HG03442 (cell line): ENCODE results near the gene PC.
A peak's percentile ranks its signal among the peaks of the same experiment; 100 is the strongest.

Experiments used
- ATAC-seq: cut with Tn5 transposase; IDR thresholded peaks from one replicate; pipeline ENCODE4 v1.9.1; 2021; ENCODE audit warnings: mild to moderate bottlenecking, moderate library complexity; ENCODE audit not compliant: unreplicated experiment

Gene PC

DNA sequence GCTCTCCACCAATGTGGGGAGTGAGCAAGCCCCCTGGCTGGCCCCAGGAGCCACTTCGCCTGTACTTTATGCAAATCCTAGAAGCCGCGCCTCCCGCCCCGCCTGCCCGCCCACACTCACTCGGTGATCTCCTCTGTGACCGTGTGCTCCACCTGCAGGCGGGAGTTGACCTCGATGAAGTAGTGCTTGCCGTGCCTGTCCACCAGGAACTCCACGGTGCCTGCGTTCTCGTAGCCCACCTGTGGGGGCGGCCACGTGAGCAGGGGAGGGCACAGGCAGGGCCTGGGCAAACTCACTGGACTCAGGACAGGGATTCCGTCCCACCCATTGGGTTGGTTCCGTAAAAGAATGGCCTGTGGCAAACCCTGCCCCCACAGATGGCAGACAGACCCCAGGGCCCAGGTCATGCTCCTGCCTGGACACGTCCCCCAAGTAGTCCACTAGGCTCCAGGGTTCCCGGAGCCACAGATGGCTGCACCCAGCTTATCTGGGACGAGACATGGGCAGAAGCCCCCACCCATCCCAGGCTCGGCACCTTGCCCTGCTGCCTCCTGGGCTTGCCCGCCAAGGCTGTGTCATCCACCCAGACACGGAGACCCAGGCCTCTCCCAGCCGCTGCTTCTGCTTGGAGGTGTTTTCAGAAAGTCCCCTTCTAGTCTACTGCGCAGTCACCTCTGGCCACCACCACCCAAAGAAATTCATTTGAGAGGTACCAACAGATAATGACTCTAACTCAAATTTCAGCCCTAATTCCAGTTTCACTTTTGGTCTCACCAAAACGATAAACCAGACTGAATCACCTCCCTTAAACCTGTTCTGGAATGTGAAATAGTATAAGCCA, 89.2 kb downstream of the PC start:
- ATAC-seq = peak; percentile 75

DNA sequence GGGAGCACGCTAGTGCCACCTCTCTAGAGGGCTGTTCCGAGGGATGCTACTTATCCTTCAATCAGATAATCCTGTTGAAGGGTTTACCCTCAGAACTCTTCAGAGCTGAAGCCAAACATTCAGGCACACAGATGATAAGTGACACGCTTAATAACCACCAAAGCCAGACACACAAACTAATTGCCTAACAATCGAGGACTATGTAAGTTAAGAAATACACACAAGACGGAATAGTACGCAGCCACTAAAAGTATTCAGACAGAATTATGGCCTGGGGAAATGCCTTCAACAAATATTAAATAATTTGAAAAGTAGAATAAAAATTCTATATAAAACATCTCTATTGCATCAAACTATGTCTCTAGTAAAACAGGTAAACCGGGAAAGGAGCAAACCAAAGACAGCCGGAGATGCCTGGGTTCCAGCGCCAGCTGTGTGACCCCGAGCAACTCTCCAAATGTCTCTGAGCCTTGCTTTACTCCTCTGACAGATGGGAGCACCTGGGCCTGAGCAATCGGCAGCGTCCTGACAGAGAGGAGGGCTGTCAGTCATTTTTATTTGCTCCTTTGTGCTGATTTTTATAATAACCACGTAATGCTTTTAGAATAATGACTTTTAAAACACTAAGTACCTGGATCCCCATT, 90.0 kb downstream of the PC start:
- no peak for ATAC-seq

DNA sequence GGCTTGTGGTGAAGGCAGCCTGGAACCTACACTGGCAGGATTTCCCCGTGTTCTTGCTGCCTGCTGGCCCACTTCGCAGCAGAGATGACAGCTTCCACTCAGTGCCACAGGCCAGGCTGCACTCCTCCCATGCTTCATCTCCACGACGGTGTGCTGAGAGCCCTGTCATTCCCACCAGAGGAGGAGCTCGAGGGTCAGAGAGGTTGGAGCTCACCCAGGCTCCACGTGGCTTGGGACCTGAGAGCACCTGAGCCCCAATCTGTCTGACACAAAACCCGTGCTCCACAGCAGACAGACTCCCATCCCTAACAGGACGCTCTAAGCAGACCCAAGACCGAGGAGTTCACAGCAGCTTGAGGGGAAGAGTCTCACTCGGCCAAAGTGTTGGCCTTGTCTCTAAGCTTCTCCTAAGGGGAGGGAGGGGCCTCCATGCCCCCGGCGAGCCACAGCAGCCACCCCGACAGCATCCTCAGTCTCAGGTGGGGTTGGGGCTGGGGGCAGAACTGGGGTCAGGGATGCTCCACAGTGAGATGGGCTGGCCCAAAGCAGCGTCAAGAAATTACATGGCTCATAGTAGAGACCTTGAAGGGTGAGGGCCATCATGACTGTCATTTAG, 90.7 kb downstream of the PC start:
- ATAC-seq = no peak

DNA sequence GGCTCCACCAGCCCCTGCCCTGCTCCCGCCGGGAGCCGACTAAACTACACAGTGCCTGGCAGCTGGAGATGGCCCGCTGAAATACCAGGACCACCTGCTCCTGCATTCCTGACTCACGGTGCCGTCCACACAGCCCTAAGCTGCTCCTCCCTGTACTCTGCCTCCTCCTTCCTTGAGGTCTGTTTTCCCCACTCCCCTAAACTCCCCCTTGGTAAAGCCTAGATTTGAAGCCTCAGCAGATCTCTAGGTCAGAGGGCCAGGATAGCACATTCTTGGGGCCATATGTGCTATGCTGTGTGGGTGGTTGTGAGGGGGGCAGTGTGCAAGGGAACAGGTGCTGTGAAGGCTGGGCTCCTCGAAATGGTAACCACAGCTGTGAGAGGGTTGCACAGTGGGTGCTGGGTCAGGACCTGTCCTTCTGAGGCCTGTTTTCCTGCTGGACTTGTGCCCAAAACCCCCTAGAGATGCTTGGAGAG, 91.6 kb downstream of the PC start:
- no peak for ATAC-seq

DNA sequence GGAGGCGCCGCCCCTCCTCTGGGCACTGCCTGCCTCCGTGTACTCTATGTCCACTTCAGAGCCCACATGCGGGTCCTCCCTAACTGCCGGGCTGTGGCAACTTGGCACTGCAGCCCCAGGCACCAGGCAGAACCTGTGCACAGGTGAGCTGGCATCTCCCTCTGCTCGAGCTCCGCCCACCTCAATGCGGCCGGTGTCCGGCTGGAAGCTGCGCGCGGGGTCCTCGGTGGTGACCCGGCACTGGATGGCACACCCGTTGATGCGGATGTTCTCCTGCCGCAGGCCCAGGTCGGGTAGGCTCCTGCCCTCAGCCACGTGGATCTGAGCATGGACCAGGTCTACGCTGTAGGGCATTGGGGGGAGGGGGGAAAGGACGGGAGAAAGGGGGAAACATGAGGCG, 92.2 kb downstream of the PC start:
- ATAC-seq = no peak

DNA sequence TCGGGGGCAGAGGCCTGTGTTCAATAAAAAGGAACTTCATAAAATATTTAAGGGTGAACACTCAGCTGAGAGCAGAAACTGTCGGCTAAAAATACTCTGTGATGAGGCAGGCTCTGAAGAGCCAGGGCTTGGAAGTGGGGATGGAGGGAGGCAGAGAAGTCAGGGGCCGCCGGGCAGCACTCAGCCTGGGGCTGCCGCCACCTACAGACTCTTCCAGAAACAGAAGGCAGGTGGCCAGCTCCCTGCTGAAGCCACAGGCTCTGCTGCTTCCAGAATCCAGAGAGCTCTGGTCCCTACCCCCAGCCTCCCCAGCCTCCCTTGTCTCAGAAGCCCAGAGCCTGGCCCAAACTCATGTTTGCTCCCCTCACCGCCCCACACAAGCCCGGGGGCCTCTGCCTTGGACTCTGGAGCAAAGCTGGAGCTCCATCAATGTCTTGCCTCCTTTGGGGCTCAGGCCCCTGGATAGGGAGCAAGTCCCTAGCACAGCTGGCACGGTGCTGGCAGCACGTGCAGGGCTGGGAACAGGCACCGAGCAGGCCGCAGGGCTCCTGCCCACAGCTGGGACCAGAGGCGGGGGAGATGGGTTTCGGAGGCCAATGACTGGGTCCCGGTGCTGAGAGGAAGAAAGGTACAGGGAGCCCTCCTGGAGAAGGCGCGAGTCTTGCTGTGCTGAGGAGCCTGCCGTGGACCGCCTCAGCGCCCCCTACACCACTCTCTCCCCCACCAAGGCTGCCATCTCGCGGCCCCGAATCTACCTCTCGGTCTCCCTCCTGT, 93.1 kb downstream of the PC start:
- no peak for ATAC-seq

DNA sequence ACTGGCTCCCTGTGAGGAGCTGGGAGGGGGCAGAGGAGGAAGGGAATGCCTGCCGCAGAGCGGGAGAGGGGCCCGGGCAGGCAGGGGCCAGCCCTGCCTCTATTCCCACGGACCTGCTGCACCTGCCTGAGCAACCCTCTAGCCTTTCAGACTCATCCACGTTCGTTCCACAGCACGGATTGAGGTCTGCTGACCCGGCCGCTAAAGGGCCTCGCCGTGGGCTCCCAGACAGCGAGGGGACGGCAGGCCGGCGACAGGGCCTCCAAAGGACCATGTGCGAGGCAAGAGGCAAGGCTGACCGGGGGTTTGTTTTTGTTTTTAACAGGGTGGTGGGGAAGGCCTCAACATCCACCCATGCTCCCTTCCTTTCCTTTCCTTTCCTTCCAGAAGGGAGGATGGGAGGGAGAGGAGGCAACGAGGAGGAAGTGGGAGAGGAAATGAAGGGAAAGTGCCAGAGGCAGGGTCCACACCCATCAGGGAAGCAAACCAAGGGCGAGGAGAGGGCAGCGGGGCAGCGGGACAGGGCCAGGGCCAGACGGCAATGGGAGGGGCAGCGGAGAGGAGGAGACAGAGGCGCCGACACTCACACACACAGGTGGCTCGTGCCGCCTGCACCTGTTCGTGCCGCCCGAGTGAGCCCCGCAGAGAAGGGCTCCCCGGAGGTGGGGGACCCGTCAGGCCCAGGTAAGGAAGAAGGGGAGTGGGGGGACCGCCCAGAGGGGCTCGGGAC, 93.8 kb downstream of the PC start:
- no peak for ATAC-seq

DNA sequence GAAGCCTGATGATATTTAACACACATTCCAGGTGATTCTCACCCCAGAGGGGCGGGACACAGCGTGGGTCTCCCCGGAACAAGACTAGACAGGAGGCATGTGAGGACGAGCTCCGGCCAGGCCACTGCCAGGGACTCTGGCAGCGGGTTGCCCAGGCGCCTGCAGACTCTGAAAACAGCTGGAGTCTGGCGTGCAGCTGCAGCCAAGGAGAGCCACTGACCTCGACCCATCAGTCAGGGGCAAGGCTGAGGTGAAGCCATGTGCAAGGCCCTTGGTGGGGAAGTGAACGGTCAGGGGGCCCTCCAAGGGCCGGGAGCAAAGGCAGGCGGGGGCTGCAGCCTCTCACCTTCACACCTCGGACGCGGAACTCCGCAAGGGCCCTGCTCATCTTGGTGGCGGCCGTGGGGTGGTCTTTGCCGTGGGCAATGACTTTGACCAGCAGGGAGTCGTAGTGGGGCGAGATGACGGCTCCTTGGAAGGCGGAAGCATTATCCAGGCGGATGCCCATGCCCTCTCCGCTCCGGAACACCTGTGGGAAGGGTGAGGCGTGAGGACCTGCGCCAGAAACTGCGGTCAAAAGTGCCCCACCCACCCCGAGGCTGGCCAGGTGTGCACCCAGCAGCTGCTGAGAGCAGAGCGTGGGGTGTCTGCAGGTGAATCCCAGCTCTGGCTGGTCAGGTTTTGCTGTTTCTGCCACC, 94.6 kb downstream of the PC start:
- ATAC-seq = no peak

DNA sequence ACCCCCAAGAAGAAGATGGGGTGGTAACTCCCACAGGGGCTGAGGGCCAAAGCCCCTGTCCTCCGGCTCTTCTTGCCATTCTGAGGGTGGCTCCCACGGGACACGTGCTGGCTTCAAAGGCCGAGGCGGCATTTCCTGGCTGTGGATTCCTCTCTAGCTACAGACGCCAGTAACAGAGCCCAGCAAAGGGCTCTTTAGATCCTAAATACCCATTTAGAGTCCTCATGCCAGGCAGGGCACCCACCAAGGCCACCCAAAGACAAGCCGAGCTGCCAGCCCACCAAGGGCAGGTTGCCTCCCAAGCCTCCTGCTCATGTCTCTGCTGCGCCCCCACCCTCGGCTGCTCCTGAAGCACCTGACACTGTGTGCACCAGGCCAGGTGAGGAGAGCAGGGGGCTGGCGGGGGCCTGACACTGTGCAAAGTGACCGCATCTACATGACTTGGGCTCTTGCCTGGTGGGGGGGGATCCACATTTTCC, 95.6 kb downstream of the PC start:
- no peak for ATAC-seq

DNA sequence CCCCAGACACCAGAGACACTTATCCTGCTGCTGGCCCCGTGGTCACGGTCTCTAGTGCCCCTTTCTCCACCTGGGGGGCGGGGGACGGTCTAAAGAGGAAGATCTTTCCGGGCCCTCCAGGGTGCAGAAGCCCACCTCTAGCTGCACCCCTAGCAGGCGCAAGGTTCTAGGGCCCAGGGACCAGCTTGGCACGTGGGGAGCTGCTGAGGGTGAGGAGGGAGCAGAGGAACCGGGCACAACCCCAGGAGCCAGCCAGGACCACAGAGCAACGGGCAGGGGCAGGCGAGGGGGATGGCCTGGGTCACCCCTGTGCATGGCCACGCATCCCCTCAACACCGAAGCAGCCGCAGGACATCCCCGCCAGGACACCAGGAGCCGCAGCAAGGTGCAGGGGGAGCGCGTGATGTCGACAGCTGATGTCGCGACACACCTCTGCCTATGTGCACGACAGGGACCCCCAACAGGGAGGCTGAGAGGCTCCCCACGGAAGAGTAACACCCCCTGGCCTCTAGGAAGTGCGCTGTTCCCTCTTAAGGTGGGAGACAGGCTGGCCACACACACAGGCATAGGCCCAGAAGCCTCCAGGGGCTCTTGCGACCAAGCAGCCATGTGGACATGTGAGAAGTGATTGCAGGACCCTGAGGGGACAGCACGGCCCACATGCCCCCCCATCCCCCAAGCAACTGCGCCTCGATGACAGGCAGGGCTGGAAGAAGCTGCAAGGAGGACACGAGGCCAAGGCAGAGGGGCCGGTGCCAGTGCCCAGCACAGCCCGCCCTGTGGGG, 96.2 kb downstream of the PC start:
- no peak for ATAC-seq

DNA sequence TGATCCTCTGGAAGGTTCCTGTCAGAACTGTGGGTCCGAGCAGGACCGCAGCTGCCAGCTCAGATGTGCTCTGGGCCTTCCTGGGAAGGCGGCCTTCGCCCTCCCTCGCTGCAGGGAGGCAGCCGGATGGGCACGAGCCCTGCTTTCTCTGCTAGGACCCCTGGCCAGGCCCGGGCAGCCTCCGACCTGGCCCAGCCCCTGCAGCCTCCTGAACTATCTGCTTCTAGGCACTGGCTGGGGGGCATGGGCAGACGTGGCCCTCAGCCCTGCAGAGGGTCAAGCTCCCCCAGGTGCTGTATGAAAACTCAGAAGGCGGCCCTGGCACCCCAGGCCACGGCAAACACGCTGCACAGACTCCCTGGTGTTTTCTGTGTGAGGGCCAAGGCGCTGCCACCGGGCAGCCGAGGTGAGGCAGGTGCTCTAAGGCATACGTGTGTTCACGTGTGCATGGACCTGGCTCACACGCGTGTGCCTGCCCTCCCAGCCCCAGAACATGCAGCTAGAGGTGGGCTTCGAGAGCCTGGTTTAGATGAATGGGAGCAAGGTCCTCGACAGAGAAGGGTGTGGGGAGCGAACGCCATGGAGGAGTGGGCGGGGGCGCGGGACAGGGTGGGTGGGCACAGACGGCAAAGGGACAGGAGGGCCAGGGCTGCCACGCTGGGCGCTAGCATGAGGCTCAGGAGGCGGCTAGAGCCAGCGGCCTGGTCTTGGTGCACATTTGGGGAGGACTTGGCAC, 97.0 kb downstream of the PC start:
- ATAC-seq = no peak

DNA sequence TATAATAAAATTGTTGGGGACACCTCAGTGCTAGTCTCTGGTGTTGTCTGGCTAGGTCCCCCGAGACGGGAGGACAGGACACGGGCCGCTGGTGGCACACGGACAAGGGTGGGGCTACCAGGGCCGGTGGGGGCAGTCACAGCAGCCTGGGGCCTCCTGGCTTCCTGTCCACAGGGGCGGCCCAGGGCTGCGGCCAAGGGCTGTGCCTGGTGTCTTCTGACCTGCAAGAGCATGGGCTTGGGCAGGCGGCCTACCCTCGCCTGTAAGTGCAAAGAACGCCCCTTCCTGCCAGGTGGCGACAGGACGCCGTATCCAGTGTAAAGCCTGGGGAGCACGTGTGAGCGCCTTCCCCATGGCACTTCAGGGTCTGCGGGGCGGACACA, 97.7 kb downstream of the PC start:
- ATAC-seq = no peak

DNA sequence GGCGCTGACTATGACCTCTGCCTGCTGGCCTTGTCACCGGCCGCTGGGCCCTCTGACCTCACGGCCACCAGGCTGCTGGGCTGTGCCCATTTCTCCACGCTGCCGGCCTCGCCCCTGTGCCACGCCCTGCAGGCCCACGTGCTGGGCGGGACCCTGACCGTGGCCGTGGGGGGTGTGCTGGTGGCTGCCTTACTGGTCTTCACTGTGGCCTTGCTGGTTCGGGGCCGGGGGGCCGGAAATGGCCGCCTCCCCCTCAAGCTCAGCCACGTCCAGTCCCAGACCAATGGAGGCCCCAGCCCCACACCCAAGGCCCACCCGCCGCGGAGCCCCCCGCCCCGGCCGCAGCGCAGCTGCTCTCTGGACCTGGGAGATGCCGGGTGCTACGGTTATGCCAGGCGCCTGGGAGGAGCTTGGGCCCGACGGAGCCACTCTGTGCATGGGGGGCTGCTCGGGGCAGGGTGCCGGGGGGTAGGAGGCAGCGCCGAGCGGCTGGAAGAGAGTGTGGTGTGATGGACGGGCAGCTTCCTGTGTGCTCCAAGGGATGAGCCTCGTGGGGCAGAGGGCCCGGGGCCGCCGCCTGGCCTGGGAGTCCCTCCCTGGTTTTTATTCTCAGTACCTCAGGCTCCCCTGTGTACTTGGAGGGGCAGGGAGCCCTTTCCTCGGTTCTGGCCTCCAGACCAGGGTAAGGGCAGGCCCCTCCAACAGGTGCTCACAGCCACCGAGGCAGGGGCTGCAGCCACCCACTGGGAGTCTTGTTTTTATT, 98.3 kb downstream of the PC start:
- no peak for ATAC-seq

DNA sequence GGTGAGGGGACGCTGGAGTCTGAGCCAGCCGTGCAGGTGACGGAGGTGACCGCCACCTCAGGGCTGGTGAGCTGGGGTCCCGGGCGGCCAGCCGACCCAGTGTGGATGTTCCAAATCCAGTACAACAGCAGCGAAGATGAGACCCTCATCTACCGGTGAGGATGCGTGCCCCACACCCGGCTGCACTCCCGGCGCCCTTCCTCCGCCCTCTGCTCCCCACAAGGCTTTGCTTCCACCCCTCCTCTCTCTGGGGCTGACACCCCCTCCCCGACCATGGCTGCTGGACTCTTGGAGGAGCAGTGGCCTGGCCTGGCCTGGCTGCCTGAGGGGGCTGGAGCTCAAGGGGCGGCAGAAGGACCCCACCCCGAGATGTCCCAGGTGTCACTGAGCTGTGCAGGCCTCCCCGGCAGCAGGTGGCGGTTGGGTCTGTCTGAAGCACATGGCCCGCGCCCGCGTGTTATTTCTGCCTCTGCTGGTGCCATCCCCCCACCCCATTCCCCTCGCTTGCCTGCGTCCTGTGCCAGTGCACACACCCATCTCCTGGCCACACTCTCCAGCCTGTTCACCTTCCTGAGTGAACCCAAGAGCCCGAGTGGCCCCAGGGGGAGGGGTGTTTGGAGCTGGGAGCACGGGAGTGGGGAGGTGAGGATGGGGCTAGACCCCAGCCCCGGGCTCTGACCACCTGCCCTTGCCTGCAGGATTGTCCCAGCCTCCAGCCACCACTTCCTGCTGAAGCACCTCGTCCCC, 99.1 kb downstream of the PC start:
- no peak for ATAC-seq

DNA sequence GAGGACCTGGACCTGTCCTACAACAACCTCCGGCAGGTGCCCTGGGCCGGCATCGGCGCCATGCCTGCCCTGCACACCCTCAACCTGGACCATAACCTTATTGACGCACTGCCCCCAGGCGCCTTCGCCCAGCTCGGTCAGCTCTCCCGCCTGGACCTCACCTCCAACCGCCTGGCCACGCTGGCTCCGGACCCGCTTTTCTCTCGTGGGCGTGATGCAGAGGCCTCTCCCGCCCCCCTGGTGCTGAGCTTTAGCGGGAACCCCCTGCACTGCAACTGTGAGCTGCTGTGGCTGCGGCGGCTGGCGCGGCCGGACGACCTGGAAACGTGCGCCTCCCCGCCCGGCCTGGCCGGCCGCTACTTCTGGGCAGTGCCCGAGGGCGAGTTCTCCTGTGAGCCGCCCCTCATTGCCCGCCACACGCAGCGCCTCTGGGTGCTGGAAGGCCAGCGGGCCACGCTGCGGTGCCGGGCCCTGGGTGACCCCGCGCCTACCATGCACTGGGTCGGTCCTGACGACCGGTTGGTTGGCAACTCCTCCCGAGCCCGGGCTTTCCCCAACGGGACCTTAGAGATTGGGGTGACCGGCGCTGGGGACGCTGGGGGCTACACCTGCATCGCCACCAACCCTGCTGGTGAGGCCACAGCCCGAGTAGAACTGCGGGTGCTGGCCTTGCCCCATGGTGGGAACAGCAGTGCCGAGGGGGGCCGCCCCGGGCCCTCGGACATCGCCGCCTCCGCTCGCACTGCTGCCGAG, 99.8 kb downstream of the PC start:
- ATAC-seq = no peak

DNA sequence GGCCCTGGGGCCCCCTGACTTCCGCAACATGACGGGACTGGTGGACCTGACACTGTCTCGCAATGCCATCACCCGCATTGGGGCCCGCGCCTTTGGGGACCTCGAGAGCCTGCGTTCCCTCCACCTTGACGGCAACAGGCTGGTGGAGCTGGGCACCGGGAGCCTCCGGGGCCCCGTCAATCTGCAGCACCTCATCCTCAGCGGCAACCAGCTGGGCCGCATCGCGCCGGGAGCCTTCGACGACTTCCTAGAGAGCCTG, 100.3 kb downstream of the PC start:
- no peak for ATAC-seq
